Epithelial cell of umbilical artery (primary cell): Measurements from ENCODE around the gene PTBP3. TPM values are rescaled to one million over a fixed set of nuclear protein-coding genes. Genes with fewer than 3 reads are reported as not detected.

Experiments
- total RNA-seq: library from RNA; depleted of rRNA; stranded (reverse); fragments of >200 nt; gene quantifications from 2 replicates; pipeline ENCODE4 v1.2.3, GENCODE V29; 2014

PTBP3 gene
- total RNA-seq, result 31.2 and 31.5 TPM in 2 replicates

DNA sequence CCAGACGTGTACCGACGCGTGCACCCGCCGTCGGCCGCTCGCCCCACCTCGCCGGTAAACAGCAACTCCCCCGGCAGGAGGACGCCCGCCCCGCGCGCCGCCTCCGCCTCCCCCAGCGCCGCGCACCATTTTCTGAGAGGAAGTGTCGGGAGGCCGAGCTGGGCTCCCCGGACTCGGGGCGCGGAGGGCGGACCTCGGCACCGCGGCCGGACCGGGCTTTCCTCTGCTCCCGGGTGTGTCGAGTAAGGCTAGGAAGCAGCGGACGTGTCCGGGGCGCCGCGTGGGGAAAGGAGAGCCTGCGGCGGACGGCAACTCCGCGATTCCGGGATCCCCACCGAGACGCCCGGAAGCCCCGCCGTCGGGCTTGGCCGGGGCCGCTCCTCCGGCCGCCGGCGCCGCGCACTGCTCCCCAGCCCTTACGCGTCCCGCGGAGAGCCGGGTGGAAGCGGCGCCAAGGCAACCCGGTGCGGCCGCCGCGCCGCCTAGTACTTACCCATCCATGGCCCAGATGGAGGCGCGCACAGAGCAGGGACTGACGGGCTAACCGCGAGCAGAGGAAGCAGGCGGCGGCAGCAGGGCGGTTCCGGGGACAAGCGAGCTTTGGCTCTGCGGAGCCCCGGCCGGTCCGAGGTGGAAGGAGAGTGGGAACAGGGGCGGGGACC lies at the start of gene PTBP3:
Gene PTBP3, minus strand, starts transcription at position 643 of the 662 bp plus-strand sequence. CDS start 35,754 bp downstream, outside the sequence.

DNA sequence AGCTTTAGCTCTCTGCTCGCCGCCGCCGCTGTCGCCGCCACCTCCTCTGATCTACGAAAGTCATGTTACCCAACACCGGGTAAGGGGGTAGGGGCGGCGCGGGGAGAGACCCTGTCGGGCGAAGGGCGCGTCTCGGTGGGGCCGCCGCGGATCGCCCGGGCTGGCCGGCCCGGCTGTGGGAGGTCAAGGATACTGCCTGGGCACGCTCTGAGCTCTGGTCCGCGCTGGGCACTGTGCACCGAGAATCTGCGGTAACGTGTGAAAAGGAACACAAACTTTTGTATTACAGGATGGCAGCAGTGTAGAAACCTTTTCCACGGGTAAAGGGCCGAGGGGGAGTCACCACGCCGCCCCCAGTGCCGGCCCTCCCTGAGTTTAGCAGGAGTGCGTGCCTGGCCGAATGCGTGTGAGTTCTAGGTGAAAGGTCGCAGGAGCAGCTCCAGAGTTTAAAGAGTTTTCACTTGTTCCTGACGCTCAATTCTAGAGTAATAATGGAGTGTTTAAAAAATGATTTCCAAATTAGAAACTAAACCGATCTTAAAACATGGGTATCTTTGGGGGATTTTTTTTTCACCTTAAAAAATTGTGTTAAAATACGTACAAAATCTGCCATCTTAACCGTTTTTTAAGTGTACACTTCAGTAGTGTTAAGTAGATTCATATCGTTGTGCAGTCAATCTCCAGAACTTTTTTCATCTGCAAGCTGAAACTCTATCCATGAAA lies 46.8 kb upstream of the PTBP3 start, which contains the start of gene HSDL2:
Gene HSDL2, plus strand, starts transcription at position 7 of the 723 bp plus-strand sequence. Its CDS starts 56 bp downstream, at position 63.

GRCh38 chr9:112174965-112175795 lies 158.2 kb downstream of the PTBP3 start, which contains the start of gene SUSD1:
SUSD1 (minus strand) TSS chr9:112175297; CDS start chr9:112175235, 62 bp downstream.

Other genes with a start within 250 kb of the PTBP3 start
- 24.0 and 29.6 TPM in 2 replicates for gene SUSD1, start 158.3 kb downstream of the PTBP3 start, total RNA-seq
- 24.2 and 32.5 TPM in 2 replicates for gene HSDL2, start 46.5 kb upstream of the PTBP3 start, total RNA-seq
- 1.8 and 2.3 TPM in 2 replicates for gene KIAA1958, start 153.2 kb upstream of the PTBP3 start, total RNA-seq